Transverse colon (tissue), 4 donors: ENCODE data around the gene TCEA3. TPM values are rescaled to one million over a fixed set of nuclear protein-coding genes. Genes with fewer than 3 reads are reported as not detected.

Experiments used
- DNase-seq: peaks from one replicate; pipeline ENCODE4 v3.0.0-alpha.2; 2019
- H3K27ac ChIP-seq, 4 donors: fragments of 200-600 bp; sonication (generic); 2 replicates each; pipeline ENCODE4 v1.5.1; 2016 to 2018; ENCODE audit warnings: inconsistent platforms in 4 of 4
- H3K27me3 ChIP-seq: fragments of 200-600 bp; sonication (generic); 2 replicates; pipeline ENCODE4 v1.5.1; 2017; ENCODE audit warnings: inconsistent platforms
- H3K36me3 ChIP-seq, 4 donors: fragments of 200-600 bp; sonication (generic); 2 replicates each; pipeline ENCODE4 v1.5.1; 2017 to 2019; ENCODE audit warnings: inconsistent platforms in 4 of 4
- H3K4me1 ChIP-seq, 4 donors: fragments of 200-600 bp; sonication (generic); 2 replicates each; pipeline ENCODE4 v1.5.1; 2017 to 2020; ENCODE audit warnings: inconsistent platforms in 4 of 4
- H3K4me3 ChIP-seq, 4 donors: fragments of 200-600 bp; sonication (generic); 1 replicate in 1 of 4; 2 replicates in 3 of 4; pipeline versions ENCODE4 v1.5.1 to v1.6.1; 2017 to 2019; ENCODE audit warnings: inconsistent platforms in 4 of 4
- H3K9me3 ChIP-seq, 2 donors: fragments of 200-600 bp; sonication (generic); 2 replicates each; pipeline ENCODE4 v1.5.1; 2017 to 2019; ENCODE audit warnings: inconsistent platforms in 2 of 2
- EP300 ChIP-seq: sonication (generic); formaldehyde crosslinking; IDR thresholded peaks from one replicate; pipeline ENCODE4 v1.6.1; 2017; ENCODE audit warnings: antibody characterized with exemption, low read depth
- POLR2A ChIP-seq: fragments of 450-650 bp; IDR thresholded peaks from one replicate; pipeline ENCODE4 v1.6.1; 2016; ENCODE audit warnings: antibody characterized with exemption, mild to moderate bottlenecking, moderate library complexity
- POLR2AphosphoS5 ChIP-seq, 3 donors: sonication (generic); formaldehyde crosslinking; IDR thresholded peaks; one replicate each; pipeline ENCODE4 v1.6.1; 2016; ENCODE audit warnings: antibody characterized with exemption in 3 of 3
- WGBS, 2 donors: methylation state at CpG; one replicate each; pipeline ENCODE4 v1.1.5; 2018; ENCODE audit warnings: low coverage in 1 of 2; 5-methylcytosine and 5-hydroxymethylcytosine counted together
- in situ Hi-C, 4 donors: fragments of 200-750 bp; cut with MboI; loops; one replicate each; pipeline versions ENCODE4 v1.15.0 to v1.15.1; 2017; ENCODE audit warnings: low sequenced_read_pairs in 3 of 4, low pct_ligation_motif_present in 1 of 4, low pct_unique_long_range_greater_than_20kb in 1 of 4
- intact Hi-C: fragments of 100-400 bp; cut with DNase I; formaldehyde crosslinking; loops from one replicate; pipeline ENCODE4 v1.15.1; 2023; ENCODE audit warnings: low total_unique reads
- total RNA-seq, 4 donors: library from RNA; depleted of rRNA; stranded (reverse); fragments of >200 nt; gene quantifications; one replicate each; pipeline ENCODE4 v1.1.0, GENCODE V29; 2016
- TF ChIP-seq, protein P1 (sequence below), 5 experiments: fragments of 200-600 bp in 3 of 5; fragments of 450-650 bp in 2 of 5; sonication (generic) in 3 of 5; IDR thresholded peaks; 1 replicate in 2 of 5; 2 replicates in 3 of 5; pipeline ENCODE4 v1.5.1; 2016 to 2017; ENCODE audit warnings: antibody characterized with exemption in 5 of 5, inconsistent platforms in 3 of 5, mild to moderate bottlenecking in 2 of 5, moderate library complexity in 1 of 5

Gene TCEA3
- total RNA-seq, 4 donors from 2014 or later = 137 to 761 (median 198) TPM

DNA sequence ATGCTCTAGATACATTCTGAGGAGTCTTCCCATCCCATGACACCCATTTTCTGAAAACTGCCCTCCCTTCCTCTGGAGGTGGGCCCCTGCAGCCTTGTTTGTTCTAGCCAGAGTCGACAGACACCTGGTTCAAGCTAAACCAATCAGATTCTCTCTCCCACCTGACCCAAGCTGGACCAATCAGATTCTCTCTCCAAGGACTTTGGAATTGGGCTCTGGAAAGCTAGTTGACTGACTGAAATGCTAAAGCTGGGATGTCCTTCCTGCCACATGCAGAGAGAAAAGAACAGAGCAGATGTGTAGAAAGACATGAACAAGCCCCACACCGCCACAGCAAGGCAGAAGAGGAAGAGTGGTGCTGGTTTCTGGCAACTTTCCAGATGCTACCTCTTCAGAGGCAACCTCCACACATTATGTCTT is 34.8 kb upstream of the TCEA3 start:
- Histone ChIP-seq H3K27ac (no peak overlapping the region), H3K4me3 (no peak overlapping the region), H3K4me1 (no peaks in the 10 kb centered on the region), H3K27me3 (no peaks in the 10 kb centered on the region), H3K9me3 (no peaks in the 10 kb centered on the region), H3K36me3 (no peaks in the 10 kb centered on the region)
- in situ Hi-C loops = no loop called here
- DNase-seq = no peak
- intact Hi-C loops = no loop called here
- no peak for TF ChIP-seq EP300
- TF ChIP-seq POLR2AphosphoS5 (IDR thresholded peaks at IDR 0.05) = no peak
- TF ChIP-seq, protein P1, sequence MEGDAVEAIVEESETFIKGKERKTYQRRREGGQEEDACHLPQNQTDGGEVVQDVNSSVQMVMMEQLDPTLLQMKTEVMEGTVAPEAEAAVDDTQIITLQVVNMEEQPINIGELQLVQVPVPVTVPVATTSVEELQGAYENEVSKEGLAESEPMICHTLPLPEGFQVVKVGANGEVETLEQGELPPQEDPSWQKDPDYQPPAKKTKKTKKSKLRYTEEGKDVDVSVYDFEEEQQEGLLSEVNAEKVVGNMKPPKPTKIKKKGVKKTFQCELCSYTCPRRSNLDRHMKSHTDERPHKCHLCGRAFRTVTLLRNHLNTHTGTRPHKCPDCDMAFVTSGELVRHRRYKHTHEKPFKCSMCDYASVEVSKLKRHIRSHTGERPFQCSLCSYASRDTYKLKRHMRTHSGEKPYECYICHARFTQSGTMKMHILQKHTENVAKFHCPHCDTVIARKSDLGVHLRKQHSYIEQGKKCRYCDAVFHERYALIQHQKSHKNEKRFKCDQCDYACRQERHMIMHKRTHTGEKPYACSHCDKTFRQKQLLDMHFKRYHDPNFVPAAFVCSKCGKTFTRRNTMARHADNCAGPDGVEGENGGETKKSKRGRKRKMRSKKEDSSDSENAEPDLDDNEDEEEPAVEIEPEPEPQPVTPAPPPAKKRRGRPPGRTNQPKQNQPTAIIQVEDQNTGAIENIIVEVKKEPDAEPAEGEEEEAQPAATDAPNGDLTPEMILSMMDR (IDR thresholded peaks at IDR 0.05) = no peak
- TF ChIP-seq POLR2A = no peak
- 45 to 78% methylated on average over 1 to 2 of the region's 2 CpGs for WGBS, 2 donors

DNA sequence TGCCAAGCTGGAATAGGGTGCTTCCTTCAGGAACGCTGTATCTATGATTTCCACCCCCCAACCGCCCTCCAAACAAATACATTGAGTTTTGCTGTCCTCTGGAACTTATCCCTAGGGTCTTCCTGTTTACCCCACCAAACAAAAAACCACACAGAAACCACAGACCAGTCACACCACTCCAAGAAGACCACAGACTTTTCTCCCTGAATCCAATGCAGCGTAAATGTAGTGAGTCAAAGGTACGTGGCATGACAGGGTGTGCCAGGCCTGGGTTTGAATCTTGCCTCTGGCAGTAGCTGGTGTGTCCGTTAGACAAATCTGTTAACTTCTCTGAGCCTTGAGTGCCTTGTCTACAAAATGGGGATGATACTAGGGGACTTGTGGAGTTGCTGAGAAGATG is 31.7 kb upstream of the TCEA3 start:
- in situ Hi-C loops = no loop called here
- Histone ChIP-seq H3K27me3 (no peaks in the 10 kb centered on the region), H3K9me3 (no peaks in the 10 kb centered on the region), H3K36me3 (no peaks in the 10 kb centered on the region), H3K27ac (no peak overlapping the region), H3K4me3 (no peak overlapping the region), H3K4me1 (peaks cover 7 to 22% (median 19%) of the 10 kb centered on the region in 4 donors)
- 82 to 100% methylated on average over 2 to 5 of the region's 5 CpGs for WGBS, 2 donors
- TF ChIP-seq, protein P1 (IDR thresholded peaks at IDR 0.05) = no peak
- TF ChIP-seq POLR2A (no peak), EP300 (no peak), POLR2AphosphoS5 (IDR thresholded peaks at IDR 0.05) (no peak)
- no peak for DNase-seq
- intact Hi-C loops = no loop called here

DNA sequence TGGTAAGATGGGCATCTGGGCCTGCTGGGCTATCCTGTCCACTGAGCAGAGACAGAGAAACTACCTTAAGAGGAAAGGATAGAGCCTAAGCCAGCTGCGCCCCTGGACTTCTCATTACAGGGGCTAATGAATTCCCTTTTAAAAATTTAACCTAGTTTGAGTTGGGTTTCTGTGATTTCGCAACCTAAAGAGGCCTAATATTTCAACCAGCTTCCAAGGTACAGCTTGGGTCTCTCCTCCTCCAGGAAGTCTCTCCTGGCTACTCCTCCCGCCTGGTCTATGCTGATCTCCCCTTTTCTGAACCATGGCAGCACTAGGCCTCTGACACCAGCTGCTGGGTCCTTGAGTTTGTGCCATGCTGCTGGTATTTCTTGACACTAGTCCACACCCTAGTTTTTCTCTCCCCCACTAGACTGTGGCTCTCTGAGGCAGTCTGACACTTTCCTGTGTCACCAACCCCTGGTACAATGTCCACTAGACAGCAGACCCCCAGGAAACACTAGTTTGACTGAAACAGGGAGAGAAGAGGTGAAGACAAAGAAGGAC is 29.0 kb upstream of the TCEA3 start:
- no peaks in the 10 kb centered on the region for H3K27me3 ChIP-seq
- TF ChIP-seq, protein P1 (IDR thresholded peaks at IDR 0.05) = no peak
- no peak for TF ChIP-seq POLR2A
- no peak for TF ChIP-seq POLR2AphosphoS5 (IDR thresholded peaks at IDR 0.05)
- TF ChIP-seq EP300 = no peak
- no peak for DNase-seq
- no peak overlapping the region for H3K4me3 ChIP-seq
- no peak overlapping the region for H3K27ac ChIP-seq
- intact Hi-C loops = no loop called here
- WGBS, 2 donors = 97% methylated on average over 3 of the region's 3 CpGs; no CpG with 5 or more reads in 1 of the 2 donors
- H3K36me3 ChIP-seq = no peaks in the 10 kb centered on the region
- H3K4me1 ChIP-seq = peaks cover 7 to 35% (median 30%) of the 10 kb centered on the region in 4 donors
- in situ Hi-C loops = no loop called here
- no peaks in the 10 kb centered on the region for H3K9me3 ChIP-seq

DNA sequence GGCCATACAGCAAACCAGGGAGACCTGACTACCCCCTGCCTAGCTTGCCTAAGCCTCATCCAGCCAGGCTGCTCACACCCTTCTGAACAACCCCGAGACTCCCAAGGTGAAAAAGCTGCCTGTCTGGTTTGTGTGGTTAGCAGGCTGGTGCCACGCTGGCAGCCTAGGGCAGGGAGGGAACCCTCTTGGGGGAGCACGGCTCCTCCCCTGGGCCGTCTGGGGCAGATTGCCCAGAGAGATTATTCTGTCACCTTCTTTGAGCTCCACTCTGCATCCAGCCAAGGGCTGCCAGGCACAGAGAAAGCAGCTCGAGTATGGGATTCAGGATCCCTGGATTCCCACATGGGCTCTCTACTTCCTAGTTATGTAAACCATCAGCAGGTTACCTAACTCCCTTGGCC is 27.5 kb upstream of the TCEA3 start:
- peak; percentile 61 for TF ChIP-seq EP300
- TF ChIP-seq, protein P1 (IDR thresholded peaks at IDR 0.05) = no peak
- TF ChIP-seq POLR2AphosphoS5 (IDR thresholded peaks at IDR 0.05) = peak; percentile 64 to 83 (median 72)
- peak; percentile 69 for TF ChIP-seq POLR2A
- 23% methylated on average over 5 of the region's 5 CpGs; no CpG with 5 or more reads in 1 of the 2 donors for WGBS, 2 donors
- peak; percentile 91 for DNase-seq
- H3K27ac ChIP-seq = peak overlapping the region; percentile 68 to 82 (median 75)
- no peak overlapping the region for H3K4me3 ChIP-seq
- peaks cover 7 to 35% (median 30%) of the 10 kb centered on the region in 4 donors for H3K4me1 ChIP-seq
- in situ Hi-C loops = no loop called here
- H3K36me3 ChIP-seq = no peaks in the 10 kb centered on the region
- H3K27me3 ChIP-seq = no peaks in the 10 kb centered on the region
- intact Hi-C loops = no loop called here
- no peaks in the 10 kb centered on the region for H3K9me3 ChIP-seq
